KBM-7 (cell line): Measurements from ENCODE around the gene SPEM3.

Source experiments
- DNase-seq: peaks from one replicate; pipeline ENCODE4 v3.0.0-alpha.2; 2015
- in situ Hi-C: fragments of 300-500 bp; cut with MboI; formaldehyde crosslinking; loops from 2 replicates; pipeline ENCODE4 v1.14.3; 2020; ENCODE audit warnings: low sequenced_read_pairs, low pct_unique_long_range_greater_than_20kb, mixed read lengths

The SPEM3 gene

DNA sequence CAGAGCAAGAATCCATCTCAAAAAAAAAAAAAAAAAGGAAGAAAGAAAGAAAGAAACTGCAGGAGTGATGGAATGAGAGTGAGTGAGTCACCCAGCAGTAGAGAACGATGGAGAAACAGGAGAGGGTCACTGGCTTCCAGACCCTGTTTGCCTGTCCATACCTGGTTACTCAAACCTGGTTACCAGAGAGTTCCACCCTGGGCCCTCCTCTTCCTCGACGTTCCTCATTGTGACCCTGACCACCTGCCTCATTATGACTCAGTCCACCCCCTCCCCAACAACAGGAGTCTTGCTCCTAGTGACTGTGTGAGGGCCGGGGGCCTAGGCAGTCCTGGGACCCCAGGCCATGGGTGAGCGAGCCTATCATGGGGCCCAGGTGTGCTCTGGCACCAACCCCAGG lies at the start of gene SPEM3:
TSS of gene SPEM3 (plus strand) at position 301 of the 400 bp plus-strand sequence. CDS start at position 347, 46 bp downstream.
- DNase-seq, result no peak
- in situ Hi-C loops, result no loop called here

DNA sequence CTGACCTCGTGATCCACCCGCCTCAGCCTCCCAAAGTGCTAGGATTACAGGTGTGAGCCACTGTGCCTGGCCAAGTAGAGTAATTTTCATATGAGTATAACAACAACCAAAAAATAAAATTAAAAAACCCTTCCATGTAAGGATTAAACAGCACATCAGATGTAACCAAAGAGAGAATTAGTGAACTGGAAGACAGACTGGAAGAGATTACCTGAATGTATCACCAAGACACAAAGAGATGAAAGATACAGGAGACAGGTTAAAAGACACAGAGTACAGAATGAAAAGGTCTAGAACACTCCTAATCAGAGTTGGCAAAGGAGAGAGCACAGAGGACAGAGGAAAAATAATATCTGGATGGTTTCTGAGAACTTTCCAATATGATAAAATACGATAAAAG lies 49.5 kb upstream of the SPEM3 start:
- in situ Hi-C loops, result no loop called here
- no peak for DNase-seq

DNA sequence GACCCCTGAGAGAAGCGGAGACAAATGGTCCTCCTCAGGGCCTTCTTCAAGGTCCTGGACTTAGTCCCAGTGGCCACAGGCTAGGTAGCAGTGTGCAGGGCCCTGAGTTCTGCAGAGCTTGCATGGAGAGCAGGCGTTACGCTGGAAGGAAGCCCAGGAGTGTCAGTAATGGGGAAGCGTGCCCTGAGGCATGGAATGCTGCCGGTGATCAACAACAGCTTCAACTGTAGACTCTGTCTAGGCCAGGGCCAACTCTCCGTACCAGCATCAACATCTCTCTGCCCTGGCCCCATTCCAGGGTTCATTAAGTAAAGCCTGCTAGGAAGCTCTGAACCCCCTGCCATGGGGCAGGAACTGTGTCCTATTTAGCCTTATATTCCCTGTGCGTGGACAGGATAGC lies 48.3 kb upstream of the SPEM3 start:
- DNase-seq, result no peak
- in situ Hi-C loops, result no loop called here

DNA sequence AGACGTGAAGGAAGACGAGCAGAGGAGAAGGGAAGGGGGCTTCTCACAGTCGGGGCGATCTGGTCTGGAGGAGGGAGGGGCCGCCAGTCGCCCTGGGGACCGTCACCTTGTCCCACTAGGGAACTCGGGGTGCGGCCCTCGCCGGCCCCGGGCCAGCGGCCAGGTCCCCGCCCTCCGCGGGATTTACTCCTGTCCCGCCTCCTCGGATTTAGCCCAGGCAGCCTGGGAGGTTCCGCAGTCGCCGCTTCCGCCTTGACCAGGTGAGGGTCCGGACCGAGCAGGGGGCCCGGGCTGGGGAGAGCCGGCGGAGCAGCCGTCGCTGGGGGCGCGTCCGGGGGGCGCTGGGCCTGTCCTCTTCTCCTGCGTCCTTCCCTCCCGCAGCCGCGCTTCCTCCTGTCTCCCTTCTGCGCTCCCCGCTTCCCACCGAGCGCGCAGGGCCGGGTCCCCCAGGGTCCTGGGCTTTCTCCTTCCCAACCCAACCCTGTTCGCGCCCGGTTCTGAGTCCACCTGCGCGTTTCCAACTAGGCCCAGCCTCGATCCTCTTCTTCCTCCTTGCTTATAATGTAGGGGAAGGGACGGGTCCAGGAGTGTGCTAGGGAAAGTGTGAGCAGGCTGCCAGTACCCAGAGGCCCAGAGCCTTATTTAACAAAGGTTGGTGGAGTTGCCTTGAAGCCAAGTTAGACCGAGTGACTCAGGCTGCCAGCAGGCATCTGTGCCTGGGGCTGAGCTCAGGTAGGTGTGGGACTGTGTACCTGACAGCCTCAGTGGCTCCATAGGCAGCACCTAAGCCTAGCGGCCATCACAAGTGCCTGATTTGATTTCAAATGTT lies 47.6 kb upstream of the SPEM3 start, which contains the start of gene TNK1:
TSS of gene TNK1 (plus strand) at position 235 of the 829 bp plus-strand sequence. CDS start 1,838 bp downstream, outside the sequence.
- in situ Hi-C loops, result no loop called here
- no peak for DNase-seq

DNA sequence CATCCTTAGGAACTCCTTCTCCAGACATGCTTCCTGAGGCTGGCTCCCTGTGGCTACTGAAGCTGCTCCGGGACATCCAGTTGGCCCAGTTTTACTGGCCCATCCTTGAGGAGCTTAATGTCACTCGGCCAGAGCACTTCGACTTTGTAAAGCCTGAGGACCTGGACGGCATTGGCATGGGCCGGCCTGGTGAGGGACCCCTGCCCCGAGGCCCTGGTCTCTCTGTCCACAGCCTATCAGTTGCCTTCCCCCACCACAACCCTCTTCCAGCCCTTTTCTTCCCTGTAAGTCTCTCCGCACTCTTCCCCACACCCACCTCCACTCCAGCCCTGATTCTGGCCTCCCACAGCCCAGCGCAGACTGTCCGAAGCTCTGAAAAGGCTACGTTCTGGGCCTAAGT lies 45.8 kb upstream of the SPEM3 start:
- no peak for DNase-seq
- in situ Hi-C loops, result no loop called here

DNA sequence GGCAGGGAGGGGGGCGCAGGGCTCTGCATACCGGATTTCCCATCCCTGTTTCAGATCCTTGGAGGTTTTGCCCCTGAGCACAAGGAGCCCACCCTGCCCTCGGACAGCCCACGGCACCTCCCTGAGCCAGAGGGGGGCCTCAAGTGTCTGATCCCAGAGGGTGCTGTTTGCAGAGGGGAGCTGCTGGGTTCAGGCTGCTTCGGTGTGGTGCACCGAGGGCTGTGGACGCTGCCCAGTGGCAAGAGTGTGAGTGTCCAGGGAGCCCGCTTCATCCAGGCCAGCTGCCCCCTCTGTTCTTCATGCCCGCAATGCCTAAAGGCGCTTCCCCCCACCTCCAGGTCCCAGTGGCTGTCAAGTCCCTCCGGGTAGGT lies 45.3 kb upstream of the SPEM3 start:
- no peak for DNase-seq
- in situ Hi-C loops, result no loop called here

DNA sequence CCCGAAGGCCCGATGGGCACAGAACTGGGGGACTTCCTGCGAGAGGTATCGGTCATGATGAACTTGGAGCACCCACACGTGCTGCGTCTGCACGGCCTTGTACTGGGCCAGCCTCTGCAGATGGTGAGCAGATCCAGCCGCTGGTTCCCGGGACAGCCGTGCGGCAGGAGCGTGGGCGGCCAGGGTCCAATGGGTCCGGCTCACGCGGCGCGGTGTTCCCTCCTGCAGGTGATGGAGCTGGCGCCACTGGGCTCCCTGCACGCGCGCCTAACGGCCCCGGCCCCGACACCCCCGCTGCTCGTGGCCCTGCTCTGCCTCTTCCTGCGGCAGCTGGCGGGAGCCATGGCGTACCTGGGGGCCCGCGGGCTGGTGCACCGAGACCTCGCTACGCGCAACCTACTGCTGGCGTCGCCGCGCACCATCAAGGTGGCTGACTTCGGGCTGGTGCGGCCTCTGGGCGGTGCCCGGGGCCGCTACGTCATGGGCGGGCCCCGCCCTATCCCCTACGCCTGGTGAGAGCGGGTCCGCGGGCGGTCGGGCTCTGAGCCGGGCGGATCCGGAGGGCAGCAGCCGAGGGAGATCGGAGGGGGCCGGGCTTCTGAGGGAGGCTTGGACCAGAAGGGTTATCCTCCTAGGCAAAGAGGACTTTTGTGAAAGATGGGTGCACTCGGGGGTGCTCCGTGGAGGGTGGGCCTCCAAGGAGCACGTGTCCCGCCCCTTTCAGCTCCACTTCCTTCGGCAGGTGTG lies 44.7 kb upstream of the SPEM3 start:
- in situ Hi-C loops, result no loop called here
- DNase-seq, result no peak

DNA sequence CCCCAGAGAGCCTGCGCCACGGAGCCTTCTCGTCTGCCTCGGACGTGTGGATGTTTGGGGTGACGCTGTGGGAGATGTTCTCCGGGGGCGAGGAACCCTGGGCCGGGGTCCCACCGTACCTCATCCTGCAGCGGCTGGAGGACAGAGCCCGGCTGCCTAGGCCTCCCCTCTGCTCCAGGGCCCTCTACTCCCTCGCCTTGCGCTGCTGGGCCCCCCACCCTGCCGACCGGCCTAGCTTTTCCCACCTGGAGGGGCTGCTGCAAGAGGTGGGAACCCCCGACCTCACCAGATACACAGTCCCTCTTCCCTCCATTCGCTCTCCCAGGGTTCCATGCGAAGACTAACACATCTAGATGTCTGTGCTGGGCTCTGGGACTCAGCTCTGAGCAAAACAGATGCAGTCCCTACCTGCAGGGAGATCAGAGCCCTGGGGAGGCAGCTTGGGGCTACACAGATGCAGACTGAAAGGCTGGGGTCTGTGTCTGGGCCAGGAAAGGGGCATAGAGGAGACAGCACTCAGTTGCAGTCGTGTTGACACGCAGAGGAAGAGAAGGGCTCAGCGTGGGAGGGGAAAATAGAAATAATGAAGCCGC lies 44.1 kb upstream of the SPEM3 start:
- no peak for DNase-seq
- in situ Hi-C loops, result no loop called here

DNA sequence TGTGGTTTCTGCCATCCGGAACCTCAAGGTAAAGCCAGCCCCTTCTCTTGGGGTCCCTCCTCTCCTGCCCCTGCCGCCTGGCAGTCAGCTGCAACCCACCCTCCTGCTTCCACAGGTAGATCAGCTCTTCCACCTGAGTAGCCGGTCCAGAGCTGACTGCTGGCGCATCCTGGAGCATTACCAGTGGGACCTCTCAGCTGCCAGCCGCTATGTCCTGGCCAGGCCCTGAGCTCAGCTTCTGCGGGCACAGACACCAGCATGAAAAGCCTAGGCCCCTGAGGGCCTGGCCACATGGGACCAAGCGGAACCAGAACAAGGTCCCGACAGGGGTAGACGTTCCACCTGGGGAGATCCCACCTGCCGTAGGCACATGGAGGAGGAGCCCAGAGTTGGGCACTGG lies 39.8 kb upstream of the SPEM3 start:
- in situ Hi-C loops, result no loop called here
- no peak for DNase-seq

DNA sequence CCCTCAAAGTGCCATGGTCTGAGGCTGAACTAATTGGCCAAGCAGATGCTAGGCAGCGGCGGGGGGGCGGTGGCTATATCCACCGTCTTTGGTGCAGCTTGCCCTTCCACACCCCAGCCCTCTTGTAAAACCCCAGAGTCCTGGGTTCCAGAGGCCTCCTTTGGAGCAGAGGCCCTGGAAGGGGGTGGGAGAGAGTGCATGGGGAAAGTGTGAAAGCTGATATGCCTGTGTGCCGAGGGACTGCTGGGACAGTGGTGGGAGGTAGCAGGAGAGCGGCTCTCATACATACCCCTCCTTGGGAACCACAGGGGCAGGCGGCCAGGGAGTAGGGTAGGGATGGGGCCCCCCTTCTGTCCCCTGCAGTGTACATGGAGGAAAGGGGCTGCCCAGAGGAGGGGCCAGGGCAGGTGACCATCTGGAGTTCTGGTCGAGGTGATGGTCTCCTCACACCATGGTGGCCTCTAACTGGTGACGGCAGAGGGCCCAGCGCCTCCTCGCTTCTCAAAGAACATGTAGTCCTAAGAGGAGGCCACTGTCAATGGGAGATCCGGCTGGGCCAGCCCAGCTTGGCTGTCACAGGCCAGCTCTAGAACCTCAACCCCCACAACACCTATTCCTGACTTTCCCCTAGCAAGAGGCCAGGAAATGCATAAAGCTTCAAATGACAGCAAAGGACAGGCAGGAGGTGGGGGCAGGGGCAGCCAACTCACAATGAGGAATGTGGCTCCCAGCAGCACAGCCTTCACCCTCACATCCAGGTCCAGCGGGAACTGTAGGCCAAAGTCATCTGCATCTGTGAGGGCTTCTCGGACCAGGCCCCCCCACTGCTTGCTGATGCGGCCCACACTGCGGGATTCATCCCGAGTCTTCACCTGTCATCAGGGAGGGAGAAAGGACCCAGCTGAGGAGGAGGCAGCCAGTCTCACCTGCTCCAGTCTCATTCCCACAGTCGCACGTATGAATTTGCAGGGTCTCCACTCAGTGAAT lies 38.4 kb upstream of the SPEM3 start:
- in situ Hi-C loops, result no loop called here
- no peak for DNase-seq

DNA sequence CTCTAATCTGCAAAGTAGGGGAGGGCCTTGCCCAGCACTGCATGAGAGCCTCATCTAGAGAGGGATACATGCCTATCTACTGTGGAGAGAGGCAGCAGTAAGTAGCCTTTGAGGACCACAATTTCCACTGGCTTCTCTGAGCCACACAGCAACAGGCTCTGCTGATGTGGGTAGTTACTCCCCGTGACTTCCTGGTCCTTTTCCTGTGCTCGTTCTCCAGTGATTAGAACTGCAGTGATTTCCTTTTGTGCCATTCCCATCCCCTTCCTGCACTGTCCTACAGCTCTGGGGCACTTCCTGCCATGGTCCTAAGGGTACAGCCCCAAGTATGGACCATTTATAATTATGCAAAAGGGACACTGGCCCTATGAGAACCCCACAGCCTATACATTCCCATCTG lies 37.4 kb upstream of the SPEM3 start:
- no peak for DNase-seq
- in situ Hi-C loops, result no loop called here

DNA sequence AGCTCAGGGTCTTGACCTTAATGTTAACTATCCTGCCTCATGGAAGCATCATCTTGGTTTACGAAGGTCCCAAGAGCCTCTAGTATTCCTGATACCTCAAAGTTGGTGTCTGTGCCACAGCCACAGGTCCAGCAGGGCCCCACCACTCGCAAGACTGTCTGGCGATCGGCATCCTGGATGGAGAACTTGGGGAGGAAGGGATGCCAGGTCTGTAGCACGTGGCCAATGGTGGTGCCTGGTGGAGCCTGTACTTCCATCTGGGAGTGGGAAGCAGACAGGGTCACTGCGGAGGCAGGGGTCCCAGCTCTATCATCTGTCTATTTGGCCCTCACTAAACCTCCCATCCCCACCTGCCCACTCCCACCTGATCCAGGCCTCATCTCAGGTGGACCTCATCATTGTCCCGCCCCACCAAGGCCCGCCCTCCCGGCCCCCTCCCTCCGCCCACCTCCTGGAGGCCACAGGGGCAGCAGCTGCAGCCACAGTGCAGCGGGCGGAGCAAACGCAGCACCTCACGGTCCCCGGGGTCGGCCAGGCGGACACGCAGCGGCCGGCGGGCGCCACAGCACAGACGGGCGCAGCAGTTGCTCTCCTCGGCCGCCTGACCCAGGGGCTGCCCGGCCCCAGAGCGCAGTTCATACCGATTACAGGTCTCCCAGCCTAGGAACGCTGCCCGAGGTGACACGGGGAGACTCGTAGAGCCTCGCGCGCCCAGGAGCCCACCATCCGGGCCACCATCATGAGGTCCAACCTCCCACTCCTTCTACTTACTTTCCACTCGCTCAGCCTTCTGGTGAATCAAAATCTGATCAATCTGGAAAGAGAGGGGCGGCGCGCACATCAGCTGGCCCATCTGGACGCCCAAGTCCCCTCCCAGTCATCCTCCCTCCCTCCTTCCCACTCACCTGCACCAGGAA lies 35.7 kb upstream of the SPEM3 start:
- in situ Hi-C loops, result no loop called here

DNA sequence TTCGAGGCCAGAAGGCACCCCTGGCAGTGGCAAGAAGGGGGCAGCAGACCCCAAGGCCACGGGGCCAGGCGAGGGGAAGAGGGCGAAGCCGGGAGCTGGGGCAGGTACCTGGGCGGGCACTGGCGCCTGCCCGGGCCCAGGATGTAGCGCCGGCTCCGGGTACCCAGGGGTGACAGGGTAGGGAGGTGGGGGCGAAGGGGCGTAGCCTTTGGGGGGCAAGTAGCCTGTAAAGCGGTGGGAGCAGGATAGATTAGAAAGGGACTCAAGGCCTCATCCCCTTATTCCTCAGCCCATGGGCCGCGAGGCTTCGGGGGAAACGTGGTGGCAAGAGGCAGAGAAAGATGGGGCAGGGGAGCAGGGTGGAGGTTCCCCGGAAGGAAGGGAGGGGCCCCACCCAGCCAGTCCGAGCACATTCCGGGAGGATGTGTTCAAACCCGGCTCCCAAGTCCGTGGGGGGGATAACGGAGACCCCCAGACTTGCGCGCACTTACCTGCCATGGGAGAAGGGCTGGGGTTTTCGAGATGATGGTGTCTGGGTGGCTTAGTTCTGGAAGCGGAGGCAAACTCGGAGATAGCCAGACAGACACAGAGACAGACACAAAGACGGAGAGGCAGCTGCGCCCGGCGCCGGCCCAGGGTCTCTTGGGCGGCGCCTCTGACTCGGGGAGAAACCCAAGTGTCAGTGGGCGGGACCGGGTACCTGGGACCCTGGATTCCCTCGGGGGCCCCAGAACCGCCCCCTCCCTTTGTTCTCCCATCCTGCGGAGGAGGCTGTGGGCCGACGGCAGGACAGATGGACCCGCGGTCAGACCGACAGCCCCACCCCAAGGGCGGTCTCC lies 34.8 kb upstream of the SPEM3 start:
- peak; percentile 52 for DNase-seq
- in situ Hi-C loops, result no loop called here

More for the DNA sequence above, 35.7 kb upstream of the SPEM3 start:
- no peak for DNase-seq

DNA sequence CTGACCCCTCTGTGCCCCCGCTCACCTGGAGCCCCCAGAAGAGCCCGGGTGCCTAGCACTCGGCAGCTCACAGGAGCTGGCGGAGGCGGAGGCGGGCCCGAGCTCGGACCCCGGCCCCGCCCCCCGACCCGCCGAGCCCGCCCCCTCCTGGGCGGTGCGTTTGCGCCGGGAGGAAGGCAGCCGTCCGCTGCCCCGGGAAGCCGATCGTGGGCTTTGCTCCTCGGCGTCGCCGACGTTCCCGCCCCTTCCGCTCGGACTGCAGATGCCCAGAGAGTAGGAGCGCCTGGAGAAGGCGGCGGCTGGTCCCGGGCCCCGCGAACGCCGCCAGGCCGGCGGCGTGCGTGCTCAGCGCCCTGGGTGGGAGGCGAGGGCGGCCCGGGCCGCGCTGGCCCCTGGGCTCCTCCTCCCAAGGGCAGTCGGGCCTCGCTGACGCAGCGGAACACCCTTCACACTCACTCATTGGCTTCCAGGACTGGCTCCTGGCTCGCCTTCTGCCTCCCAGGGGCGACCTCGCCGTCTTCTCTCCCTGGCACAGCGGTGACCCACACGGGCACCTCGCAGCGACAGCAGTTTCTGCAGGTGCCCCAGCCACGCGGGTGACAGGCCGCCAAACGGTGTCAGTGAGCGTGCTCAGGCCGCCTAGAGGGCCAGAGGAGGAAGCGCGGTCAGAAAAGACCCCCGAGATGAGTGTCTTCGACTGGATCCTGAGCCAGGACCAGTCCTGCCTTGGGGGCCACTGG lies 34.0 kb upstream of the SPEM3 start, which contains the start of gene PLSCR3:
TSS of gene PLSCR3 (minus strand) at position 74 of the 740 bp plus-strand sequence. CDS start 415 bp downstream, outside the sequence.
- peak; percentile 79 for DNase-seq
- in situ Hi-C loops, result no loop called here

DNA sequence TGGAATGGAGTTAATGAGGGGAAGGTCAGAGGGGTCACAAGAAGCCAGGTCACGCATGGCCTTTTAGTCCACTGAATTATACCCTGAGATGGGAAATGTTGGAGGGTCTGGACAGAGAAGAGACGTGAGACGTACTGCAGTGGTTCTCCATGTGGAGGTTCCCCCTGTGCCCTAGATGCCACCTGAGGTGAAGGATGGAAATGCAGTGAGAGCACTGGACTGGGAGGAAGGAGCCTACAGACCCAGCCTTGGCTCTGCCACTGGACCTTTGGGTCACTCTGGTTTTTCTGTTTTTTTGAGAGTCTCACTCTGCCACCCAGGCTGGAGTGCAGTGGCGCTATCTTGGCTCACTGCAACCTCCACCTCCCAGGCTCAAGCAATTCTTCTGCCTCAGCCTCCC lies 32.5 kb upstream of the SPEM3 start:
- in situ Hi-C loops, result no loop called here

DNA sequence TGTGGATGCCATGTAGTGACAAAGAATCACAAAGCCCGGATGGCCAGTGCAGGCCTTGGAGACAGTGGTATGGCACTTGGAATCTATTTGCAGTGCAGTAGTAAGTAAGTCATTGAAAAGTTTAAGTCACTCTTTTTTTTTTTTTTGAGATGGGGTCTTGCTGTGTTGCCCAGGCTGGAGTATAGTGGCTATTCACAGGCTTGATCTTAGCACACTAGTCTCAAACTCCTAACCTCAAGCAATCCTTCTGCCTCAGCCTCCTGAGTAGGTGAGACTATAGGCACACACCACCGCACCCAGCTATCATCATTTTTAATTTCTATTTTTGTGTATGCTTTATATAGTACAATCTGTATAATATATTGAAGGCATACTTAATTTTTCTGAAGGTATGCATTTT lies 30.0 kb upstream of the SPEM3 start:
- in situ Hi-C loops, result no loop called here
- DNase-seq, result no peak

More for the DNA sequence above, 32.5 kb upstream of the SPEM3 start:
- DNase-seq, result no peak
